Liver (tissue), 9 donors: Measurements from ENCODE around the gene ADGRL2. TPM values are rescaled to one million over a fixed set of nuclear protein-coding genes. Genes with fewer than 3 reads are reported as not detected.

ENCODE experiments used
- DNase-seq: peaks from one replicate; pipeline ENCODE4 v3.0.0-alpha.2; 2017; ENCODE audit warnings: low spot score
- H3K27ac ChIP-seq, 2 donors: one replicate each; pipeline ENCODE4 v1.7.0; 2013; ENCODE audit warnings: inconsistent platforms in 2 of 2, low read length in 2 of 2, control low read depth in 1 of 2, low read depth in 1 of 2, mild to moderate bottlenecking in 1 of 2
- H3K27me3 ChIP-seq, 4 donors: one replicate each; pipeline versions ENCODE4 v1.6.1 to v1.7.0; 2013; ENCODE audit warnings: low read length in 3 of 4, inconsistent platforms in 1 of 4, mild to moderate bottlenecking in 1 of 4, moderate library complexity in 1 of 4; ENCODE audit not compliant: control insufficient read depth in 4 of 4, insufficient read depth in 4 of 4
- H3K36me3 ChIP-seq, 4 donors: one replicate each; pipeline versions ENCODE4 v1.6.1 to v1.7.0; 2013; ENCODE audit warnings: low read length in 3 of 4, mild to moderate bottlenecking in 3 of 4, low read depth in 1 of 4, moderate library complexity in 1 of 4; ENCODE audit not compliant: control insufficient read depth in 4 of 4, insufficient read depth in 3 of 4
- H3K4me1 ChIP-seq, 4 donors: one replicate each; pipeline versions ENCODE4 v1.6.1 to v1.7.0; 2013; ENCODE audit warnings: low read length in 3 of 4, mild to moderate bottlenecking in 3 of 4, moderate library complexity in 1 of 4; ENCODE audit not compliant: control insufficient read depth in 4 of 4, insufficient read depth in 4 of 4
- H3K4me3 ChIP-seq, 3 donors: one replicate each; pipeline versions ENCODE4 v1.6.1 to v1.7.0; 2013; ENCODE audit warnings: low read length in 3 of 3, control low read depth in 1 of 3, low read depth in 1 of 3, mild to moderate bottlenecking in 1 of 3
- H3K9ac ChIP-seq, 2 donors: one replicate each; pipeline ENCODE4 v1.7.0; 2013; ENCODE audit warnings: low read length in 2 of 2, mild to moderate bottlenecking in 2 of 2, moderate library complexity in 2 of 2, control low read depth in 1 of 2, low read depth in 1 of 2
- H3K9me3 ChIP-seq, 4 donors: one replicate each; pipeline versions ENCODE4 v1.6.1 to v1.7.0; 2013; ENCODE audit warnings: low read length in 3 of 4; ENCODE audit not compliant: control insufficient read depth in 4 of 4
- CTCF ChIP-seq: fragments of 150-350 bp; IDR thresholded peaks from 2 replicates; pipeline ENCODE4 v1.5.1; 2017; ENCODE audit warnings: improper control_type of control experiment, low read depth, low read length; ENCODE audit not compliant: missing input control
- EGR1 ChIP-seq, 2 donors: IDR thresholded peaks; 2 replicates each; pipeline ENCODE4 v1.6.1; 2016 to 2018; ENCODE audit warnings: antibody characterized with exemption in 2 of 2, low read depth in 2 of 2
- FOXA1 ChIP-seq: IDR thresholded peaks from 2 replicates; pipeline ENCODE4 v1.6.1; 2016; ENCODE audit warnings: antibody characterized with exemption
- GABPA ChIP-seq, 2 donors: IDR thresholded peaks in 1 of 2; conservative IDR thresholded peaks in 1 of 2; 2 replicates each; pipeline ENCODE4 v1.6.1; 2016; ENCODE audit warnings: antibody characterized with exemption in 2 of 2, mild to moderate bottlenecking in 1 of 2, moderate library complexity in 1 of 2
- HNF4A ChIP-seq, 2 donors: conservative IDR thresholded peaks; 2 replicates each; pipeline ENCODE4 v1.6.1; 2016; ENCODE audit warnings: antibody characterized with exemption in 2 of 2, mild to moderate bottlenecking in 2 of 2
- JUND ChIP-seq, 2 donors: IDR thresholded peaks; 2 replicates each; pipeline ENCODE4 v1.6.1; 2016; ENCODE audit warnings: antibody characterized with exemption in 2 of 2
- RAD21 ChIP-seq, 2 donors: IDR thresholded peaks; 2 replicates each; pipeline ENCODE4 v1.6.1; 2016; ENCODE audit warnings: antibody characterized with exemption in 2 of 2, mild to moderate bottlenecking in 2 of 2
- TAF1 ChIP-seq: conservative IDR thresholded peaks from 2 replicates; pipeline ENCODE4 v1.6.1; 2016; ENCODE audit warnings: antibody characterized with exemption, mild to moderate bottlenecking
- WGBS: extraction: QIAGEN DNeasy Blood & Tissue Kit; methylation state at CpG from one replicate; pipeline ENCODE4 v1.1.7; 2013; 5-methylcytosine and 5-hydroxymethylcytosine counted together
- polyA plus RNA-seq, 2 donors: library from polyadenylated mRNA; stranded (reverse) in 1 of 2; unstranded in 1 of 2; fragments of 200-250 nt in 1 of 2; fragments of >200 nt in 1 of 2; fragmentation: Nextera tagmentation in 1 of 2; extraction: Ambion mirVana in 1 of 2; gene quantifications; one replicate each; pipeline versions ENCODE4 v1.2.1 to v1.2.3, GENCODE V29; 2013 to 2015
- total RNA-seq, 2 donors: library from RNA; depleted of rRNA; stranded (reverse); fragments of >200 nt; gene quantifications; one replicate each; pipeline ENCODE4 v1.2.3, GENCODE V29; 2014
- TF ChIP-seq, protein P1 (sequence below): IDR thresholded peaks from 2 replicates; pipeline ENCODE4 v1.6.1; 2016; ENCODE audit warnings: antibody characterized with exemption
- TF ChIP-seq, protein P2 (sequence below): IDR thresholded peaks from 2 replicates; pipeline ENCODE4 v1.6.1; 2016; ENCODE audit warnings: antibody characterized with exemption, mild to moderate bottlenecking
- donor health status: healthy.
- donor health status: healthy.
- donor health status: healthy.
- donor health status: healthy.
- donor health status: healthy.

The ADGRL2 gene
- total and polyA plus RNA-seq, 4 donors: 21.1 to 82.0 (median 31.7) TPM

DNA sequence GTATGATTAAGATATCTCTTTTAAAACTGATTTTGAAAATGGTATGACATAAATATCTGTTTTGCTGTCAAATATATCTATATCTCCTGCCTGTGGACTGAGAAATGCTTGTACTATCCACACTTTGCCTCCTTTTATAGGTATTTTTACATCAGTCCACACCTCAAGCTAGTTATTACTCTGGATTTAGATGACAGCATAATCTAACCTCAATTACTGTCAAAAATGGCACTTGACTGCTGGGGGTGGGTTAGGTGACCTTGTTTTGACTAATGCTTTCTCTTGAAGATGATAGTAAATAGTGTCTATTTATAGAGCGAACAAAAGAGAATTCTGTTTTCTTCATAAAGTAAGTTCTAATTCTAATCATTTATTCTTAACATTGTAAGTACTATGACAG is 9.1 kb downstream of the ADGRL2 start:
- no peak for DNase-seq
- H3K4me3 ChIP-seq: no peak overlapping the region
- TF ChIP-seq FOXA1 (no peak), HNF4A (conservative IDR thresholded peaks at IDR 0.05) (no peak), TAF1 (no peak), EGR1 (IDR thresholded peaks at IDR 0.05; ENCODE audit: low read depth in 2 of 2) (no peak), JUND (IDR thresholded peaks at IDR 0.05) (no peak)
- TF ChIP-seq, protein P1, sequence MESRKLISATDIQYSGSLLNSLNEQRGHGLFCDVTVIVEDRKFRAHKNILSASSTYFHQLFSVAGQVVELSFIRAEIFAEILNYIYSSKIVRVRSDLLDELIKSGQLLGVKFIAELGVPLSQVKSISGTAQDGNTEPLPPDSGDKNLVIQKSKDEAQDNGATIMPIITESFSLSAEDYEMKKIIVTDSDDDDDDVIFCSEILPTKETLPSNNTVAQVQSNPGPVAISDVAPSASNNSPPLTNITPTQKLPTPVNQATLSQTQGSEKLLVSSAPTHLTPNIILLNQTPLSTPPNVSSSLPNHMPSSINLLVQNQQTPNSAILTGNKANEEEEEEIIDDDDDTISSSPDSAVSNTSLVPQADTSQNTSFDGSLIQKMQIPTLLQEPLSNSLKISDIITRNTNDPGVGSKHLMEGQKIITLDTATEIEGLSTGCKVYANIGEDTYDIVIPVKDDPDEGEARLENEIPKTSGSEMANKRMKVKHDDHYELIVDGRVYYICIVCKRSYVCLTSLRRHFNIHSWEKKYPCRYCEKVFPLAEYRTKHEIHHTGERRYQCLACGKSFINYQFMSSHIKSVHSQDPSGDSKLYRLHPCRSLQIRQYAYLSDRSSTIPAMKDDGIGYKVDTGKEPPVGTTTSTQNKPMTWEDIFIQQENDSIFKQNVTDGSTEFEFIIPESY: no peak
- H3K27ac ChIP-seq: no peak overlapping the region
- no peaks in the 10 kb centered on the region for H3K27me3 ChIP-seq
- WGBS: 97% methylated on average over 1 of the region's 1 CpG
- H3K9me3 ChIP-seq: no peaks in the 10 kb centered on the region
- peaks cover 0 to 40% (median 30%) of the 10 kb centered on the region in 4 donors for H3K4me1 ChIP-seq
- H3K36me3 ChIP-seq: no peaks in the 10 kb centered on the region
- H3K9ac ChIP-seq: no peak overlapping the region

DNA sequence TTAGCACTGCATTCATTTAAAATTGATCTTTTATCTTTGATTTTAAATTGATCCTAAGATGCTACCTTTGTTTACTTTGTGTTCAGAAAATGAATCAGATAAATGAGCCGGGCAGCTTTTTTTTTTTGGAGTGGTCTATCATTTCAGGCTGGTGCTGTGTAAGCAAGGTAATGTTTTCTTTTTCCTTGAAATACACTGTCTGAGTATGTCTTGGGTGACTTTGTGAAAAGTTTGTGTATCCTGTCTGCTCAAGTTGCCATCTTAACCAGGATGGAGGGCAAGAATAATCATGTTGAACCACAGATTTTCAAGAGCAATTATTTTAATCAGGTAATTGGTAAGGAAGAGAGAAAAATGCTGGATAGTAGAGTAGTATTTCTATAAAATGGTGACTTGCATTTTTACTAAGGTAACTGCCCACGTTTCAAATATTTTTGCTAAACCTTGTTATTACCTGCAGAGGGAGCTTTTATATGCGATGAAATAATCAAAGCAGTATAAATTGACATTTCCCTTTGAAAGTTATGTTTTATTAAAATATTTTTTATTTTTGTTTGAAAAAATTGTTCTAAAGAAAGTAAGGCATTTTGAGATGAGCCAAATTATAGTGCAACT is 11.1 kb downstream of the ADGRL2 start:
- Histone ChIP-seq H3K4me1 (peaks cover 0 to 34% (median 24%) of the 10 kb centered on the region in 4 donors), H3K27ac (peak overlapping the region; percentile 34 to 67), H3K27me3 (no peaks in the 10 kb centered on the region), H3K9ac (peak overlapping the region in 1 of 2 donors; percentile 19), H3K36me3 (no peaks in the 10 kb centered on the region), H3K9me3 (no peaks in the 10 kb centered on the region), H3K4me3 (no peak overlapping the region)
- WGBS: 27% methylated on average over 3 of the region's 3 CpGs
- TF ChIP-seq CTCF (peak; percentile 28), GABPA (IDR thresholded peaks at IDR 0.05 in 1 of 2, conservative IDR thresholded peaks at IDR 0.05 in 1 of 2) (no peak), RAD21 (IDR thresholded peaks at IDR 0.05) (peak; percentile 68 to 69)
- TF ChIP-seq, protein P2, sequence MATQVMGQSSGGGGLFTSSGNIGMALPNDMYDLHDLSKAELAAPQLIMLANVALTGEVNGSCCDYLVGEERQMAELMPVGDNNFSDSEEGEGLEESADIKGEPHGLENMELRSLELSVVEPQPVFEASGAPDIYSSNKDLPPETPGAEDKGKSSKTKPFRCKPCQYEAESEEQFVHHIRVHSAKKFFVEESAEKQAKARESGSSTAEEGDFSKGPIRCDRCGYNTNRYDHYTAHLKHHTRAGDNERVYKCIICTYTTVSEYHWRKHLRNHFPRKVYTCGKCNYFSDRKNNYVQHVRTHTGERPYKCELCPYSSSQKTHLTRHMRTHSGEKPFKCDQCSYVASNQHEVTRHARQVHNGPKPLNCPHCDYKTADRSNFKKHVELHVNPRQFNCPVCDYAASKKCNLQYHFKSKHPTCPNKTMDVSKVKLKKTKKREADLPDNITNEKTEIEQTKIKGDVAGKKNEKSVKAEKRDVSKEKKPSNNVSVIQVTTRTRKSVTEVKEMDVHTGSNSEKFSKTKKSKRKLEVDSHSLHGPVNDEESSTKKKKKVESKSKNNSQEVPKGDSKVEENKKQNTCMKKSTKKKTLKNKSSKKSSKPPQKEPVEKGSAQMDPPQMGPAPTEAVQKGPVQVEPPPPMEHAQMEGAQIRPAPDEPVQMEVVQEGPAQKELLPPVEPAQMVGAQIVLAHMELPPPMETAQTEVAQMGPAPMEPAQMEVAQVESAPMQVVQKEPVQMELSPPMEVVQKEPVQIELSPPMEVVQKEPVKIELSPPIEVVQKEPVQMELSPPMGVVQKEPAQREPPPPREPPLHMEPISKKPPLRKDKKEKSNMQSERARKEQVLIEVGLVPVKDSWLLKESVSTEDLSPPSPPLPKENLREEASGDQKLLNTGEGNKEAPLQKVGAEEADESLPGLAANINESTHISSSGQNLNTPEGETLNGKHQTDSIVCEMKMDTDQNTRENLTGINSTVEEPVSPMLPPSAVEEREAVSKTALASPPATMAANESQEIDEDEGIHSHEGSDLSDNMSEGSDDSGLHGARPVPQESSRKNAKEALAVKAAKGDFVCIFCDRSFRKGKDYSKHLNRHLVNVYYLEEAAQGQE: no peak
- no peak for DNase-seq
